BJ (cell line): Measurements from ENCODE around the gene CACNA1I. TPM values are rescaled to one million over a fixed set of nuclear protein-coding genes. Genes with fewer than 3 reads are reported as not detected.

Experiments
- CTCF ChIA-PET: fragments of 350-600 bp; formaldehyde crosslinking; extraction: SDS; loops from one replicate; lab custom pipeline; 2021; ENCODE audit warnings: antibody characterized with exemption, inconsistent platforms; lab: Yijun Ruan, JAX
- POLR2A ChIA-PET: fragments of 300-600 bp; sonication (Branson Sonifier 250); formaldehyde crosslinking; extraction: SDS; loops from one replicate; lab custom pipeline; 2021; ENCODE audit warnings: antibody characterized with exemption; lab: Charles Lee
- DNase-seq: peaks from one replicate; pipeline ENCODE4 v3.0.0-alpha.2; 2011; ENCODE audit warnings: low read depth
- H3K27me3 ChIP-seq: 2 replicates; pipeline ENCODE4 v1.6.0; 2011; ENCODE audit warnings: low read length; ENCODE audit not compliant: control insufficient read depth, insufficient read depth
- H3K36me3 ChIP-seq: 2 replicates; pipeline ENCODE4 v1.5.1; 2011; ENCODE audit warnings: low read length; ENCODE audit not compliant: control insufficient read depth, insufficient read depth
- H3K4me3 ChIP-seq: 2 replicates; pipeline ENCODE4 v1.5.1; 2011; ENCODE audit warnings: low read depth, mild to moderate bottlenecking, control low read depth, low read length
- CTCF ChIP-seq: IDR thresholded peaks from 2 replicates; pipeline ENCODE4 v1.5.1; 2011; ENCODE audit warnings: low read depth, mild to moderate bottlenecking, control low read depth, inconsistent platforms, low read length, moderate library complexity; ENCODE audit not compliant: insufficient read depth
- polyA plus RNA-seq: library from polyadenylated mRNA; depleted of rRNA; stranded (reverse); fragments of >200 nt; gene quantifications from 2 replicates; pipeline ENCODE4 v1.2.3, GENCODE V29; 2011

CACNA1I gene
- polyA plus RNA-seq, 1 experiment, result 0.01 TPM

- Histone ChIP-seq H3K27me3 (peaks cover 5% of the 10 kb centered on the region), H3K4me3 (no peak overlapping the region), H3K36me3 (no peaks in the 10 kb centered on the region)
- ChIA-PET CTCF (no interaction called here), POLR2A (no interaction called here)
- TF ChIP-seq CTCF, result no peak
- no peak for DNase-seq
These were observed 153.8 kb downstream of the CACNA1I start for GRCh38 chr22:39724390-39724789.

GRCh38 chr22:39724857-39725256 is 154.3 kb downstream of the CACNA1I start:
- no peak for TF ChIP-seq CTCF
- CTCF ChIA-PET, result no interaction called here

GRCh38 chr22:39725351-39726035 is 154.9 kb downstream of the CACNA1I start:
- no peak for TF ChIP-seq CTCF
- Histone ChIP-seq H3K27me3 (peaks cover 5% of the 10 kb centered on the region), H3K4me3 (no peak overlapping the region), H3K36me3 (no peaks in the 10 kb centered on the region)
- DNase-seq, result no peak
- CTCF ChIA-PET, result no interaction called here
- POLR2A ChIA-PET, result no interaction called here

More at GRCh38 chr22:39724857-39725256, 154.3 kb downstream of the CACNA1I start:
- DNase-seq, result no peak
- no peak overlapping the region for H3K4me3 ChIP-seq
- peaks cover 5% of the 10 kb centered on the region for H3K27me3 ChIP-seq
- POLR2A ChIA-PET, result no interaction called here
- no peaks in the 10 kb centered on the region for H3K36me3 ChIP-seq

- Histone ChIP-seq H3K4me3 (no peak overlapping the region), H3K36me3 (no peaks in the 10 kb centered on the region), H3K27me3 (peaks cover 9% of the 10 kb centered on the region)
- DNase-seq, result no peak
- CTCF ChIA-PET, result no interaction called here
- POLR2A ChIA-PET, result no interaction called here
- no peak for TF ChIP-seq CTCF
These were observed 157.0 kb downstream of the CACNA1I start for GRCh38 chr22:39727541-39727940.

GRCh38 chr22:39728236-39728860 is 157.8 kb downstream of the CACNA1I start:
- no peak overlapping the region for H3K4me3 ChIP-seq
- peaks cover 11% of the 10 kb centered on the region for H3K27me3 ChIP-seq
- ChIA-PET CTCF (no interaction called here), POLR2A (no interaction called here)
- no peaks in the 10 kb centered on the region for H3K36me3 ChIP-seq
- no peak for DNase-seq
- TF ChIP-seq CTCF, result no peak
